Right lung (tissue), 5 donors: ENCODE measurements around the gene MYOCD. TPM values are rescaled to one million over a fixed set of nuclear protein-coding genes. Genes with fewer than 3 reads are reported as not detected.

Source experiments
- DNase-seq, 2 donors: peaks; one replicate each; pipeline ENCODE4 v3.0.0-alpha.2; 2013
- polyA plus RNA-seq, 5 donors: library from polyadenylated mRNA; unstranded; fragments of 120-200 nt; gene quantifications; one replicate each; pipeline versions ENCODE4 v1.2.1 to v1.2.3, GENCODE V29; 2013; ENCODE audit warnings: inconsistent platforms in 1 of 5, low replicate concordance in 1 of 5; ENCODE audit not compliant: insufficient read length in 5 of 5, insufficient read depth in 1 of 5

Gene MYOCD
- polyA plus RNA-seq, 5 donors: 6.1 to 17.1 (median 10.3) TPM

DNA sequence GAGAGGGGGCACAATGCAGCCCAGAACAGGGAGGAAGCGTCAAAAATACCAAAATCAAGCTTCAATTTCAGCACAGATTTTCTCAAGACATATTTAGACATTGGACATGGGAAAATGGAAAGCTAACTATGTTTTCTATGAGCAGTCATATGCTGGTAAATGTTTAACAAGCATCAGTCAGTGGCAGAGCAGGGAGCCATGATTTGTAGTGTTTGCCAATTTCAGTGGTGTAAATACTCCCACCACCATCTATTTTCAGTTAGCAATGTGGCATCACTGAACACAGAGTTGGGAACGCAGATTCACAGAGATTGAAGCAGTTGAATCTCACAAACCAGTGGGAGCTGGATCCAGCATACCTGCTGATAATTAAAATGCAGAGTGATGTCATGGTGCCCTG, 24.6 kb upstream of the MYOCD start:
- DNase-seq: no peak

DNA sequence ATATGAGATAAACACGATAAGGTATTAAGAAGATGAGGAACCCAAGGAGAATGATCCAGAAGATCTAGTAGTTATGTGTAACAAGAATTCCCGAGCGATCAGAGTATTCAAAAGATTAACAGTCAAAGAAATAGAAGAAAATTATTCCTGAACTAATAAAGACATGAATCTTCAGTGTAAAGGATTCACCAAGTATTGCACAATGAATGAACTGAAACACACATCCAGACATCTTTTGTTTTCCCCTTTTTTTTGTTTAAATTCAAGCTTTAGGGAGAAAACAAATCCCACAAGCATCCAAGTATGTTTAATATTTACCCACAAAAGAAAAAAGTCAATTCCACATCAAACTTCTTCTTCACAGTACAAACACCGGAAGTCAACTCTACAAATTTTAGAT, 23.7 kb upstream of the MYOCD start:
- DNase-seq: no peak

DNA sequence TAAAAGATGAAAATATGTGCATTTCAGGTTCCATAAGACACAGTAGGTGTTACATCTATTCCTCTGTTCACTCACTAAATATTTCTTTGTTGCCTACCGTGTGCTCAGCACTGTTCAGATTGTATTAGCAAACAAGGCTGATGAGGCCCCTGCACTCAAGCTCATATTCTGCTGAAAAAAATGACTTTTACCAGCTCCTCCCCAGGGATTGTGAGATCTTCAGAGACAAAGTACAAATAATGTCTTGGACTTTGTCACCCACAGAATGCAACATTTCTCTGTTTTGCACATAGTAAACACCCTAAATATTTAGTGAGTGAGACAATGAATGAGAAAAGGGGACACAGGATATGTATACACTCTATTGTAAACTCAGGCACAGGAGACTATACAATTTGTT, 21.9 kb upstream of the MYOCD start:
- DNase-seq: no peak

DNA sequence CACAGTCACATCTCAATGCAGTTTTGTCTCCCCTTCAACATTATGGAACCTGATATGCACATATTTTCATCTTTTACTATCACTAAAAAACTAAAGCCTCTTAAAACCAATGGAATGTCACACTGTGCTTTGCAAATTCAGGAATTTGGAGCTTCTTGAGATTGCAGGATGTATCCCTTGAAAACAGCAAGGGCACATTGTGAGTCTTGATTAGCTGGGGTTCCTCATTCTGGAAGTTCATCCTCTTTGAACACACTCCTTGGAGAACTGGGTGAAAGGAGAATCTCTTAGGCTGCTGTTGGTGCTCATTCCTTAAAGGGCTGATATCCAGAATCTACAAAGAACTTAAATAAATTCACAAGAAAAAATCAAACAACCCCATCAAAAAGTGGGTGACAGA, 21.1 kb upstream of the MYOCD start:
- no peak for DNase-seq

DNA sequence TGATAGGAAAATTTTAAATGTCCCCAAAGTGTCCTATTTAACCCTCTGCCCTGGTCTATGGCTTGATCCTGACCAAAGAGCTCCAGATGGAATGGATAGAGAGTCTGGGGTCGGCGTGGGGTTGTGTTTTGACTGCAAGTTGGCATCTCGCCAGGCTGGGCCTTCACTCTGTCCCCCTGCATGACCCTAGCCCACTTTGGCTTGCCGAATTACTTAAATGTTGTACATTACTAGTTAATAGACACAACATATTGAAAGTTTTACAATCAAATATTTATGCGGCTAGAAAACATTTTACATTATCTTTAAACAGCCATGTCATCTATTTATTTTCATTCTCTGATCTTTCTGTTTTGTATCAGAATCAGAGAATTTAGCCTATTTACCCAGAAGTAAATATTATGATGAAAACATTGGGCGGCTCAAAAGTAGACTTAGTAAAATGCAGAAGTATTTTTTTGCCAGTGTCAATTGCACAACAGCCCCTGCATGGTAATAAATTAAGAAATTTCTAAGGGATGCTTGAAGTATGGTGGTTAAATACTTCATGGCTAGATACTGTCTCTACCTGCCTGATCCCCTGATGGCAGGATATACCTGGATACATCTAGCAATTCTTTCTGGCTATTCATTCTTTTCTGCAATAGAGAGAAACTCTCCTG, 18.8 kb upstream of the MYOCD start:
- DNase-seq: peak; percentile 64 to 68

DNA sequence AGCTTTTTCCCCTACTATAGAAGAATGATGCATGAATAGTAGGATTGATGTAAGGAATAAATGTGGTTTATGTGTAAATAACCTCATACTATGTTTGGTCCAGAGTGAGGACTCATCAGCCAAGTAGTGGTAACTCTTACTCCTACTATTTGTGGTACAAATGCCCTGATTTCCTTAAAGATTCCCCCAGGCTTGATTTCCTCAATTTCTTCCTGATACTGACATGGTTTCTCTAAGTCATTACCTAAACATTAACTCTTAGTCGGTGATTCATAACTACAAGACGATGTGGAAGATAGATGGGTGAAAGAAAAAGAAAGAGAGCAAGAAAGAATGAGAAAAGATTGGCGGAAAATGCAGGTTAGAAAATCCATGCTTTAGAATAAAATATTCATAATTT, 17.2 kb upstream of the MYOCD start:
- DNase-seq: no peak

DNA sequence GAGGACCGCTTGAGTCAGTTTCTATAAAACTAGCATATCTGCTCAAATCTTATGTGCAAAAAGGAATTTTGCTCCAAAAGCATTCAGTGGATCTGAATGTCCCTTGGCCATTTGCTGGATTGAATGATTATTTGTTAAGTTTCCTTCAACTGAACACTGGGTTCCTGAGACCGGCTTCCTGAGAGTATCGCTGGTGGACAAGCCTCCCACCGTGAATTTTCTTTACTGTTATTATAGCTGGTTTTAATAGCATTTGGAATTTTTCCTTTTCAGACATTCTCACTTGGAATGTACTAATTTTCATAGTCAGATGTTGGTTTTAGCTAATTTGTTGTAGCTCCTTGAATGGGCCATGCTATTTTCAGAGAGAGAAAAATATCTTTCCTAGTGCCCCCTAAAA, 9.8 kb upstream of the MYOCD start:
- no peak for DNase-seq

DNA sequence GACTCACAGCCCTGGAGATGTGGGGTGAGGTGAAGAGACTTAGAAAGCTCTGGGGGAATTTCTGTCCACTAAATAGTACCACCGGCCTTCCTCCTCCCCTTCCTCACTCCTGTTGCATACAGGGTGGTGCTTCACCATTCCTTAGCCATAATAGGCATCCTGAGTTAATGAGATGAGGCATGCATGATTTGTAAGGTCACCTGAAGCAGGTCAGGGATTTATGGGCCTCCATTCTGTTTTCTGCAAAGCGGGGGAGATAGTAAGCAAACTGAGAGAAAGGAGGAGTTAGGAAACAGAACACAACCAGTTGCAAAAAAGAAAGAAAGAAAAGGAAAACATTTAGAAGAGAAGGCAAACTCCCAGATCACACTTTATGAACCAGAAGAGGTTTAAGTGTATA, 9.3 kb upstream of the MYOCD start:
- no peak for DNase-seq

DNA sequence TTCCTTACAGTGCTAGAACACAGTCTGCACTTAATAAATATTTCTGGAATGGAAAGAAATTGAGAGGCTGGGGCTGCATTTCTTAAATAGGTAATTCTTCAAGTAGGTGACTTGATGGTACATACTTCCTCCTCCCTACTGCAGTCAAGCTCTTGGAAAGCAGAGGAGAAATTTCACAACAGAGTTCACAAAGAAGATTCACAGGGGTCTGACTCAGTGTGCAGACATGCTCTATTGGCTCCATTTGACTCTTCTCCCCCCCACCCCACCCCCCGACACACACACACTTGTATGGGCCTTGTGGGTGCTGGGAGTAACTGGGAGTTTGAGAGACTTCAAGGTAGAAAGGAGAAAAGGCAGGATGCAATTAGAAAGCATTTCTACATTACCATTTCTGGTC, 6.2 kb upstream of the MYOCD start:
- DNase-seq: no peak

DNA sequence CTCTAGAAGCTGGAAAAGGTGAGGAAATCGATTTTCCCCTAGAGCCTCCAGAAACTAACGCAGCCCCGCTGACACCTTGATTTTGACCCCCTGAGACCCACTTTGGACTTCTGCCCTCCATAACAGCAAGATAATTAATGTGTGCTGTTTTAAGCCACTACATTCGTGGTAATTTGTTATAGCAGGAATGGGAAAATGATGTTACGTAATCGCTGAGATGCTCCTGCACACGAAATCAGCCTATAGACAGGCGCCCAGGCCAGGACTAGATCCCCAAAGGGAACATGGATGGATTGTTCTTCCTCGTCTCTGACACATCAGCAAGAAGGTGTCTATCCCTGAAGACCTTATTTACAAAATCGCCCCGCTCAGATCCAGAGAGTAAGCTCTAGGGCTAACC, 1.4 kb upstream of the MYOCD start:
- no peak for DNase-seq

DNA sequence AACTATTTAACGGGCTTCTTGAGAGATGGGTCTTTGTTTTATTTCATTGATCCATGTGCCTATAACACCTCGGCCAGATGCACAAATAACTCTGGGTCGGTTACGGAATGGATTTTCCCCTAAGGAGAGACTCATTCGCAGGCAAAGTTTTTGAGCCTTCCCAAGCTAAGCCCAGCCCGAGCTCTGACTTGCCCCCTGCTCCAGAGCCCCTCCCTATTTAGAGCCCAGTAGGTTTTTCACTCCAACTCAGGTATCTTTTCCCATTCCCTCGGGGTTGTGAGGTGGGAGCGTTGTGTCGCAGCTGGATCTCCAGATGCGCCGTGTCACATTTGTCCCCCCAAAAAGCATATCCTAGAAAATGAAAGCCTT, 812 bp upstream of the MYOCD start:
- DNase-seq: no peak

DNA sequence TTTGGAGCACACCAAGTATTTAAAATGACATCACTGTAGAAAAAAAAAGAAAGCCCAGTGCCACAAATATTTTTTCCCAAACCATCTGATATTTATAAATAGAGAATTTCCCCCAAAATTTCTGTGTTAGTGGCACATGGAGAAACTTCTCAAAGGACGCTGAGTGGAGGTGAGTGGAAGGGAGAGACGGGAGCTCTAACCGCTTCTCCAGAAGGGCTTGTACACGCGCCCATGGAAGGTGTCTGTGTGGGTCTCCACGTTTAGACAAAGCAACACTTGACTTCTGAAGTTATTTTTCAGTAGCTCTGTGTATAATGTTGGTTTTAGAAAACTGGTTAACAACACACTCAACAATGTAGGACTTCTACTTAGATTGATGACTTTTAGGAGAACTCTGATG, 1.0 kb downstream of the MYOCD start:
- DNase-seq: no peak

DNA sequence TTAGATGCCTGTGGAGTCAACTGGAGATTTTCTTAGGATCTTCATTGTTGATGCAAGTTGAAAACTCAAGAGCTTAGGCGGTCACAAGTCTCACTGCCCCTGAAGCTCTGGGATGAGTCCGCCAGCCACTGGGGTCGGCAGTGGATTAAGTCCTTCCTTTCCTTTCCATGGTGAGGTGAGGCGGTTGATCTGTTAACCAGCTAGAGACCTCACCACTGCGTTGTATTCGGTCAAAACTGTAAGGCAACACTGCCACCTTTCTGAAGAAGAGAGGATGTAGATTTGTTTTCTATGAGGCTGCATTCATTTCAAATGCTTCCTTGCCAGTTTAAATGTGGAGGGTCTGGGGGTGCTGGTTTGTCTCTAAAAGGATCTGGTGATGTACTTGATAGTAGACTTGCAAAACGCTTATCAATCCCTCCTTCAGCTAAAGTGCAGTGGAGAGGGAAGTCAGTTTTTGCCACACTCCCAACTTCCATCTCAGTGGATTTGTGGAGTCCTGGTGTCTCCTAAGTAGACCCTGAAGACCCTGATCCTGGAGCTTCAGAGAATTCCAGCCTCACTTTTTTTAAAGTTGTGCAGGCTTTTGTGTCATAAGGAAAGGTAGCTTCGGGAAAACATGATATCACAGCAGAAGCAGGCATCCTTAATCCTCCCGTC, 1.7 kb downstream of the MYOCD start:
- DNase-seq: no peak

DNA sequence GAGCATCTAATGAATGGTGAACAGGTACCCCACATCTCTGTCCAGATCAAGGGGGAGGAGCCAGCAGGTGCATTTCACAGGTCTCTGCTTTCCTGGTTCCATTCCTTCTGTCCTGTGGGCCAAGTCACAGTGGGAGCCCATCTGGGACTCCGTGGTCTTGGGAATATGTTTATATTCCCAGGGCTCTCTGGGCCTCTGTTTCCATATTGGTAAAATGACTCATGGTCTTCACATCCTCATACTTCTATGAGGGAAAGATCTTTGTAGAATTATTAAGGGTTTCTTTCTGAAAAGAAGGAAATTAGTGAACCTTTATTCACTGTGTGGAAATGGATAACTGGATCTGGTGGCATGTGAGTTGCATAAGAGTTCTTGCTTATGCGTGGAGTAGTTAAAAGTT, 6.2 kb downstream of the MYOCD start:
- no peak for DNase-seq

DNA sequence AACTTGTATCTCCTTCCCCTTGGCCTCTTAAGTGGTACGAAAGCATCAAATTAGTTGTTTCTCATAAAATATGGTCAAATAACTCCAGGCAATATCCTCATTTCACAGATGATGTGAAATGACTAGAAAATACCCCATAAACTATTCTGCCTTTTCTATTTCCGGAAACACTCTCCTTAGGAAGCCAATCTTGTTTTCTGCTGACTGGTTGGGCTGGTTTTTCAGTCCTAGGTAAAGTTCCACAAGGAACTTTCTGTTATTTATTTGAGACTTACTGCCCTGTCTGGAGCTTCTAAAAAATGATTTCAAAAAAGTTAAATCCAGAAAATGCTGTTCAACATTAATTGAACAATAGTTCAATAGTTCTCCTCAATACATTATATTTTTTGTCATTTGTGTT, 7.3 kb downstream of the MYOCD start:
- no peak for DNase-seq

DNA sequence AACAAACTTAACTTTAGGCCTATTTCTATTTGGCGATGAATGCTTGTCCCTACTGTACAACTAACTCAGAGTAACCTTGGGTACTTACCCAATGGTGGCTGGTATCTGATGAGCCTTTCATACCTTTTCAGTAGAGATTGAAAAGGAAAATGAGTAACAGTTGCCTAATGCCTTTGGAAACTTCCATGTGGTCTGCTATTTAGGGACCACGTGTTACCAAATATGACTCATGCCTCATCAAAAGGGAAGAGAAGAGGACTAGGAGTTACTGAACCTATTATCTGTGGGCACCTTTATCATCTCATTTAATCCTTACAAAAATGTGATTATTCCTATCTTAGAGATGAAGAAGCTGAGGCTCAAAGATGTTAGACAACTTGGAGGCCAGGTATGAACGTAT, 8.1 kb downstream of the MYOCD start:
- no peak for DNase-seq

DNA sequence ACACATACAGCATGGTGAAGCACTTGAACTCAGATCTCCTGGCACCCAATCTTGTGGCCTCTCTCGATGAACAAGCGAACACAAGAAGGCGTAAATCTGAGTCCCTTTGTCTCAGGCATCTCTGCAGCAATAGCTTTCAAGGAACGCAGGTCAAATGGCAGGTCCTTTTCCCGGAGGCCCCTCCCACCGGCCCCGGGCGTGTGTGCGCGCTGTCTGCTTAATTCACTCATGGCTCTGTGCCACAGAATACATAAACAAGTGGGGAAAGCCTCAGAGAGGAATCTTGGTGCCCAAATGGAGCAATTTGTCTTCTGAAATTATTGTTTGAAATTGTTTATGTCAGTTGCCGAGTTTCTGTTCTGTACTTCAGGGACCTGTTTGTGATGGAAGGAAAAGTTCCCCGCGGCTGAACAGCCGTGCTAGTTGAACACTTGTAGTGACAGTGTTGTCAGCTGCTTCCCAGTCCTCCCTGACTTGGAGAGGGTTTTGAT, 14.8 kb downstream of the MYOCD start:
- no peak for DNase-seq

DNA sequence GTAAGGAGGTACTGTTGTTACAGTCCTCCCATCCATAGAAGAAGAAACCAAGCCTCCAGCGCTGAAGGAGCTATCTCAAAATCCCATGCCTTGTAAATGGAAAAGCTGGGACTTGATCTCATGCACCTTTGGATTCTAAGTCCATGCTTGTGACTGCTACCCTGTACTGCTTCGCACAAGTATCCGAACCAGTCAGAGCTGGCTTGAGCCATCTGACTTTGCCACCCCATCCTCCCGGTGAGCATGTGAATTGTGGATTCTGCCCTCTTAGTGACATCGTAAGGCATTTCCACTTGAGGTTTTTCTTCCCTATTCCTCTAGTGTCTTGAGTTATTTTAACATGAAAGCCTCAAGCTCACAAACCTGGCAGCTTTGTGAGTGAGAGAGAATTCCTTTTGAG, 15.3 kb downstream of the MYOCD start:
- DNase-seq: no peak

DNA sequence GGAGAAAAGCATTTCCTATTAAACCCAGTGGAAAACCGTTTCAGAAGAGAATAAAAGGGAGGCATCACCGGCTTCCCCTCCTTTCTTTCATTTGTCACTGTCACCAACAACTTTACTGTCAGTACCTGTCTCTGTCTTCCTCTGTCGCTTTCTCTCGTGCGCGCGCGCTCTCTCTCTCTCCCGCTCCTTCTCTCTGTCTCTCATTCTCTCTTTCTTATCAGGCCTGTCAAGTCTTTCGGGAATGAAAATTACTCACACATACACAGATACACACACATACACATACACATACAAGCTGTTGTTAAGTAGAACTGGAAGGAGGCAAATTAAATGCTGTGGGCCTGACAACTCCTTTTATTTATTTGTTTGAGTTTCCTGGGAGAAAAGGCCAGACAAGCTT, 17.6 kb downstream of the MYOCD start:
- no peak for DNase-seq

DNA sequence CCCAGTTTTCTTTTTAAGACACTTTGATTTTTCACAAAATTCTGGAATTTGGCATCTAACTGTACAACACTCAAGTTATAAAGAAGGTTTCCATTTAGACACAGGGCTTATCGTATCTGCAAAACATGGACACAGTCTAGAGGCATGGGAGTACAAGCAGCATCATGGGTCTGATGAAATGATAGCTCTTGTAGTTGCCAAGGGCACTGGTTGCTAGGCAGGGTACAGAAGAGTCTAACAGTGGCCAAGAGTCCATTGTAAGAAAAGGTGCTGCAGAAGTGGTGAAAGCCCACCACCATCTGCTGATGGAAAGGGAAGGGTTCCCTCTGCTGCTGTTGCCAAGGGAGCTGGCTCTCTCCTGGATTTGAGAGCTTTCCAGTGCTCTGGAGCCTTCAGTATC, 20.8 kb downstream of the MYOCD start:
- DNase-seq: no peak

DNA sequence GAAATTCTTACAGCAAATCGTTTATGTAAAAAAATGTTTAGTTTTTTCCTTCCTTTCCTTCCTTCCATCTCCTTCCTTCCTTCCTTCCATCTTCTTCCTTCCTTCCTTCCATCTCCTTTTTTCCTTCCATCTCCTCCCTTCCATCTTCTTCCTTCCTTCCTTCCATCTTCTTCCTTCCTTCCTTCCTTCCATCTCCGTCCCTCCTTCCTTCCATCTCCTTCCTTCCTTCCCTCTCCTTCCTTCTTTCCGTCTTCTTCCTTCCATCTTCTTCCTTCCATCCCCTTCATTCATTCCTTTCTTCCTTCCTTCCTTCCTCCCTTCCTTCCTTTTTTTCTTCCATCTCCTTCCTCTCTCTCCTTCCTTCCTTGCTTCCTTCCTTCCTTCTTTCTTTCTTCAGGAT, 22.7 kb downstream of the MYOCD start:
- no peak for DNase-seq

DNA sequence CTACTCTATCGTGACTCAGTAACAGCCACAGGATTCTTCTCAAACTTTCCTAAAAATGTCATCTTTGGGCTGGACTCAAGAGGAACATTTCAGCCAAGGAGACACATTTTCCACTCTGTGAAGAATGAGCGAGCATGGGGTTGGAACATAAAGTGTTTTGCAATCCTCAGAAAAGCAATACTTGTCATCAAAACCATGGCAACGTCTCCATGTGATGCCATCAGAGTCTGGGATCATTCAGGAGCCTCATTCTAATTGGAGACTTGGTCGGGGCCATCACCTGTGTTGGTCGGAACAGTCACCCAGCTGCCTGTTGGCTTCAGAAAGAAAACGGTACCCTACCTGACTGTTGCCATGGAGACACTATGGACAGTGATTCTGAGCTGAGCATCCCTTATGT, 25.5 kb downstream of the MYOCD start:
- no peak for DNase-seq

DNA sequence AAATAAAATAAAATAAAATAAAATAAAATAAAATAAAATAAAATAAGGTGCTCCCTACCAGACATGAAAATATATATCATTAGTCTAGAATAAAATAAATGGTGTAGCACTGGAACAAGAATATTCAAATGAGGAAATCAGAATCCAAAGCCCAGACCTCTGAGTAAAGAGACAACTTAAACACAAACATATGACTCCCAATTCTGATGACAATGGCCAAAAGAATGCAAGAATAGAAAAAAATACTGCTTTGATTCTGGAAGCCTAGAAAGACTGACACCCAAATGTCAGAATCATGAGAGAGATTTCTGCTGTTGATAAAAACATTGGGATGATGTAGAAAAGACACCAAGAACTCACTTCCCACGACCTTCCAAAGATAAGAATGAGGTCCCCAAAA, 27.9 kb downstream of the MYOCD start:
- DNase-seq: no peak

DNA sequence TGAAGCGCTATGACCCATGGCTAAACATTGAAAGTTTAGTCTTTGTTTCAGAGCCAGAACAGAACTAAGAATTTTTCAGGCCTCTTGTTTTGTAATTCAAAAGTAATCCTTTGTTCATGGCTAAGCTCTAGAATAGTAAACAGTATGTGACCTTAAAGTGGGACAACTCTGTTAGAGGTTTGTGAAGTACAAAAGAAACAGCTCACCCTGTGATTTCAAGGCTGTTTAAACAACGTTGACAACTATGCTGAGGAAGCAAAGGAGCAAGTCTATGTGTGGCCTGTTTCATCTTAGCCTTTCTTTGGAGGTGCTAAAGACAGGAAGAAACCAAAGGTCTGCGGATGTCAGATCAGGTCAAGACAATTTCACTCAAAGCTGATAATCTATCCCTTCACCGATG, 40.4 kb downstream of the MYOCD start:
- no peak for DNase-seq
